Medulla oblongata (tissue), 1 donor: ENCODE measurements around the gene SLC27A3.

Source experiments
- DNase-seq: peaks from one replicate; pipeline ENCODE4 v3.0.0-alpha.2; 2015; ENCODE audit errors: extremely low spot score

Gene SLC27A3

GRCh38 chr1:153774780-153775457, at the start of gene SLC27A3:
TSS of gene SLC27A3 (plus strand) at chr1:153775407. CDS start at chr1:153775498, 91 bp downstream.
- DNase-seq, result peak; percentile 54

GRCh38 chr1:153727463-153728304, 47.5 kb upstream of the SLC27A3 start, which contains the start of gene INTS3:
TSS of gene INTS3 (plus strand) at chr1:153728050. CDS start at chr1:153728635, 585 bp downstream.
- DNase-seq, result peak; percentile 100

GRCh38 chr1:153728305-153729066, 46.7 kb upstream of the SLC27A3 start:
- no peak for DNase-seq

- no peak for DNase-seq
These were observed 44.7 kb upstream of the SLC27A3 start for GRCh38 chr1:153730468-153730988.

- DNase-seq, result no peak
These were observed 41.2 kb upstream of the SLC27A3 start for GRCh38 chr1:153733970-153734369.

- no peak for DNase-seq
These were observed 40.7 kb upstream of the SLC27A3 start for GRCh38 chr1:153734396-153735089.

- no peak for DNase-seq
These were observed 40.2 kb upstream of the SLC27A3 start for GRCh38 chr1:153735090-153735420.

GRCh38 chr1:153741986-153742385, 33.2 kb upstream of the SLC27A3 start:
- no peak for DNase-seq

GRCh38 chr1:153742411-153743142, 32.6 kb upstream of the SLC27A3 start:
- DNase-seq, result no peak

GRCh38 chr1:153745417-153745816, 29.8 kb upstream of the SLC27A3 start:
- DNase-seq, result no peak

- DNase-seq, result no peak
These were observed 29.0 kb upstream of the SLC27A3 start for GRCh38 chr1:153746174-153746573.

GRCh38 chr1:153748903-153749302, 26.3 kb upstream of the SLC27A3 start:
- DNase-seq, result no peak

- peak; percentile 92 for DNase-seq
These were observed 25.7 kb upstream of the SLC27A3 start for GRCh38 chr1:153749408-153750005.

- no peak for DNase-seq
These were observed 24.9 kb upstream of the SLC27A3 start for GRCh38 chr1:153750026-153750995.

- no peak for DNase-seq
These were observed 23.1 kb upstream of the SLC27A3 start for GRCh38 chr1:153752072-153752471.

GRCh38 chr1:153752571-153753195, 22.5 kb upstream of the SLC27A3 start:
- no peak for DNase-seq

- no peak for DNase-seq
These were observed 20.9 kb upstream of the SLC27A3 start for GRCh38 chr1:153754266-153754665.

- no peak for DNase-seq
These were observed 14.8 kb upstream of the SLC27A3 start for GRCh38 chr1:153760440-153760839.
